Measurements from ENCODE around the gene S100A2.
"Not testable (repeated sequence)": the region's sequence is repeated elsewhere in the genome, so short reads cannot be mapped to it uniquely, and the experiment has no call there.

Gene S100A2

GRCh38 chr1:153583976-153584375 is 18.3 kb upstream of the S100A2 start:
- CTCF ChIA-PET, result no interaction called here
- WGBS (ENCODE audit: insufficient coverage), result 90% methylated on average over 2 of the region's 2 CpGs

GRCh38 chr1:153583514-153583913 is 17.9 kb upstream of the S100A2 start:
- H3K27ac ChIP-seq (ENCODE audit: insufficient read depth in 1 of 2, low read depth in 1 of 2, low read length in 2 of 2, poor library complexity in 1 of 2, severe bottlenecking in 2 of 2); DNase-seq; POLR2A ChIA-PET; H3K27me3 ChIP-seq (replicated peaks in 2 of 5; ENCODE audit: control insufficient read depth in 4 of 5, insufficient read depth in 5 of 5, low read length in 4 of 5); H3K4me3 ChIP-seq (ENCODE audit: control insufficient read depth in 1 of 7, extremely low read depth in 1 of 7, insufficient read depth in 4 of 7, low read depth in 2 of 7, low read length in 6 of 7); H3K9me3 ChIP-seq (ENCODE audit: control extremely low read depth in 1 of 5, control insufficient read depth in 4 of 5, insufficient read depth in 2 of 5, low read depth in 1 of 5, low read length in 4 of 5); H3K4me1 ChIP-seq (ENCODE audit: control extremely low read depth in 1 of 4, control insufficient read depth in 4 of 4, insufficient read depth in 4 of 4, low read length in 3 of 4); H3K36me3 ChIP-seq (ENCODE audit: control insufficient read depth in 4 of 4, insufficient read depth in 4 of 4, low read length in 3 of 4); CTCF ChIA-PET: not testable (repeated sequence)
- 100% methylated on average over 1 of the region's 3 CpGs for WGBS (ENCODE audit: insufficient coverage)

More at GRCh38 chr1:153583976-153584375, 18.3 kb upstream of the S100A2 start:
- no peaks in the 10 kb centered on the region for H3K9me3 ChIP-seq (ENCODE audit: control extremely low read depth in 1 of 5, control insufficient read depth in 4 of 5, insufficient read depth in 2 of 5, low read depth in 1 of 5, low read length in 4 of 5)
- no peaks in the 10 kb centered on the region for H3K27me3 ChIP-seq (replicated peaks in 2 of 5; ENCODE audit: control insufficient read depth in 4 of 5, insufficient read depth in 5 of 5, low read length in 4 of 5)
- no peak overlapping the region for H3K27ac ChIP-seq (ENCODE audit: insufficient read depth in 1 of 2, low read depth in 1 of 2, low read length in 2 of 2, poor library complexity in 1 of 2, severe bottlenecking in 2 of 2)
- no peak for DNase-seq
- H3K4me1 ChIP-seq (ENCODE audit: control extremely low read depth in 1 of 4, control insufficient read depth in 4 of 4, insufficient read depth in 4 of 4, low read length in 3 of 4), result no peaks in the 10 kb centered on the region
- no peaks in the 10 kb centered on the region for H3K36me3 ChIP-seq (ENCODE audit: control insufficient read depth in 4 of 4, insufficient read depth in 4 of 4, low read length in 3 of 4)
- no peak overlapping the region for H3K4me3 ChIP-seq (ENCODE audit: control insufficient read depth in 1 of 7, extremely low read depth in 1 of 7, insufficient read depth in 4 of 7, low read depth in 2 of 7, low read length in 6 of 7)
- POLR2A ChIA-PET, result no interaction called here

- H3K36me3 ChIP-seq (ENCODE audit: control insufficient read depth in 4 of 4, insufficient read depth in 4 of 4, low read length in 3 of 4); DNase-seq; H3K4me1 ChIP-seq (ENCODE audit: control extremely low read depth in 1 of 4, control insufficient read depth in 4 of 4, insufficient read depth in 4 of 4, low read length in 3 of 4); H3K4me3 ChIP-seq (ENCODE audit: control insufficient read depth in 1 of 7, extremely low read depth in 1 of 7, insufficient read depth in 4 of 7, low read depth in 2 of 7, low read length in 6 of 7); POLR2A ChIA-PET; H3K9me3 ChIP-seq (ENCODE audit: control extremely low read depth in 1 of 5, control insufficient read depth in 4 of 5, insufficient read depth in 2 of 5, low read depth in 1 of 5, low read length in 4 of 5); H3K27me3 ChIP-seq (replicated peaks in 2 of 5; ENCODE audit: control insufficient read depth in 4 of 5, insufficient read depth in 5 of 5, low read length in 4 of 5); CTCF ChIA-PET; H3K27ac ChIP-seq (ENCODE audit: insufficient read depth in 1 of 2, low read depth in 1 of 2, low read length in 2 of 2, poor library complexity in 1 of 2, severe bottlenecking in 2 of 2): not testable (repeated sequence)
- WGBS (ENCODE audit: insufficient coverage), result 95% methylated on average over 11 of the region's 34 CpGs
Observed at GRCh38 chr1:153582836-153583235, 17.2 kb upstream of the S100A2 start.

- ChIA-PET CTCF (interaction anchor here (1.3 to 1.6 kb wide), 2 partner anchors 9 to 36 kb away, joined by 5 read pairs; no protein-coding TSS in a partner anchor), POLR2A (no interaction called here)
- Histone ChIP-seq H3K36me3 (ENCODE audit: control insufficient read depth in 4 of 4, insufficient read depth in 4 of 4, low read length in 3 of 4) (no peaks in the 10 kb centered on the region), H3K4me1 (ENCODE audit: control extremely low read depth in 1 of 4, control insufficient read depth in 4 of 4, insufficient read depth in 4 of 4, low read length in 3 of 4) (peaks cover 0 to 2% (median 0%) of the 10 kb centered on the region in 4 experiments), H3K27ac (ENCODE audit: insufficient read depth in 1 of 2, low read depth in 1 of 2, low read length in 2 of 2, poor library complexity in 1 of 2, severe bottlenecking in 2 of 2) (no peak overlapping the region), H3K9me3 (ENCODE audit: control extremely low read depth in 1 of 5, control insufficient read depth in 4 of 5, insufficient read depth in 2 of 5, low read depth in 1 of 5, low read length in 4 of 5) (no peaks in the 10 kb centered on the region), H3K4me3 (ENCODE audit: control insufficient read depth in 1 of 7, extremely low read depth in 1 of 7, insufficient read depth in 4 of 7, low read depth in 2 of 7, low read length in 6 of 7) (no peak overlapping the region), H3K27me3 (replicated peaks in 2 of 5; ENCODE audit: control insufficient read depth in 4 of 5, insufficient read depth in 5 of 5, low read length in 4 of 5) (peaks cover 0 to 8% (median 0%) of the 10 kb centered on the region in 5 experiments)
- 90% methylated on average over 3 of the region's 3 CpGs for WGBS (ENCODE audit: insufficient coverage)
- DNase-seq, result no peak
Observed at GRCh38 chr1:153578936-153579335, 13.3 kb upstream of the S100A2 start.

GRCh38 chr1:153578490-153578889 is 12.8 kb upstream of the S100A2 start:
- POLR2A ChIA-PET, result no interaction called here
- H3K27me3 ChIP-seq (replicated peaks in 2 of 5; ENCODE audit: control insufficient read depth in 4 of 5, insufficient read depth in 5 of 5, low read length in 4 of 5), result peaks cover 0 to 8% (median 0%) of the 10 kb centered on the region in 5 experiments
- no peaks in the 10 kb centered on the region for H3K36me3 ChIP-seq (ENCODE audit: control insufficient read depth in 4 of 4, insufficient read depth in 4 of 4, low read length in 3 of 4)
- DNase-seq, result no peak
- no peaks in the 10 kb centered on the region for H3K9me3 ChIP-seq (ENCODE audit: control extremely low read depth in 1 of 5, control insufficient read depth in 4 of 5, insufficient read depth in 2 of 5, low read depth in 1 of 5, low read length in 4 of 5)
- H3K27ac ChIP-seq (ENCODE audit: insufficient read depth in 1 of 2, low read depth in 1 of 2, low read length in 2 of 2, poor library complexity in 1 of 2, severe bottlenecking in 2 of 2), result no peak overlapping the region
- H3K4me3 ChIP-seq (ENCODE audit: control insufficient read depth in 1 of 7, extremely low read depth in 1 of 7, insufficient read depth in 4 of 7, low read depth in 2 of 7, low read length in 6 of 7), result no peak overlapping the region
- H3K4me1 ChIP-seq (ENCODE audit: control extremely low read depth in 1 of 4, control insufficient read depth in 4 of 4, insufficient read depth in 4 of 4, low read length in 3 of 4), result peaks cover under 1 to 4% (median 1%) of the 10 kb centered on the region in 4 experiments
- CTCF ChIA-PET, result interaction anchor here (1.3 to 3.1 kb wide), 6 partner anchors 8 to 52 kb away, joined by 4 to 22 read pairs (median 5); no protein-coding TSS in a partner anchor

GRCh38 chr1:153577624-153578051 is 12.0 kb upstream of the S100A2 start:
- no peaks in the 10 kb centered on the region for H3K36me3 ChIP-seq (ENCODE audit: control insufficient read depth in 4 of 4, insufficient read depth in 4 of 4, low read length in 3 of 4)
- CTCF ChIA-PET, result interaction anchor here (0.8 to 3.1 kb wide), 15 partner anchors 8 to 67 kb away, joined by 3 to 22 read pairs (median 4); partner anchors contain the start of genes S100A13 and S100A14
- WGBS (ENCODE audit: insufficient coverage), result 87% methylated on average over 7 of the region's 9 CpGs
- no peak for DNase-seq
- H3K4me3 ChIP-seq (ENCODE audit: control insufficient read depth in 1 of 7, extremely low read depth in 1 of 7, insufficient read depth in 4 of 7, low read depth in 2 of 7, low read length in 6 of 7), result no peak overlapping the region
- H3K27ac ChIP-seq (ENCODE audit: insufficient read depth in 1 of 2, low read depth in 1 of 2, low read length in 2 of 2, poor library complexity in 1 of 2, severe bottlenecking in 2 of 2), result no peak overlapping the region
- H3K9me3 ChIP-seq (ENCODE audit: control extremely low read depth in 1 of 5, control insufficient read depth in 4 of 5, insufficient read depth in 2 of 5, low read depth in 1 of 5, low read length in 4 of 5), result no peaks in the 10 kb centered on the region
- POLR2A ChIA-PET, result no interaction called here
- peaks cover 6 to 13% (median 10%) of the 10 kb centered on the region in 4 experiments for H3K4me1 ChIP-seq (ENCODE audit: control extremely low read depth in 1 of 4, control insufficient read depth in 4 of 4, insufficient read depth in 4 of 4, low read length in 3 of 4)
- H3K27me3 ChIP-seq (replicated peaks in 2 of 5; ENCODE audit: control insufficient read depth in 4 of 5, insufficient read depth in 5 of 5, low read length in 4 of 5), result peaks cover 0 to 8% (median 0%) of the 10 kb centered on the region in 5 experiments

GRCh38 chr1:153577138-153577537 is 11.5 kb upstream of the S100A2 start:
- Histone ChIP-seq H3K36me3 (ENCODE audit: control insufficient read depth in 4 of 4, insufficient read depth in 4 of 4, low read length in 3 of 4) (no peaks in the 10 kb centered on the region), H3K4me3 (ENCODE audit: control insufficient read depth in 1 of 7, extremely low read depth in 1 of 7, insufficient read depth in 4 of 7, low read depth in 2 of 7, low read length in 6 of 7) (no peak overlapping the region), H3K27ac (ENCODE audit: insufficient read depth in 1 of 2, low read depth in 1 of 2, low read length in 2 of 2, poor library complexity in 1 of 2, severe bottlenecking in 2 of 2) (no peak overlapping the region), H3K9me3 (ENCODE audit: control extremely low read depth in 1 of 5, control insufficient read depth in 4 of 5, insufficient read depth in 2 of 5, low read depth in 1 of 5, low read length in 4 of 5) (no peaks in the 10 kb centered on the region), H3K27me3 (replicated peaks in 2 of 5; ENCODE audit: control insufficient read depth in 4 of 5, insufficient read depth in 5 of 5, low read length in 4 of 5) (peaks cover 0 to 8% (median 0%) of the 10 kb centered on the region in 5 experiments), H3K4me1 (ENCODE audit: control extremely low read depth in 1 of 4, control insufficient read depth in 4 of 4, insufficient read depth in 4 of 4, low read length in 3 of 4) (peaks cover 7 to 15% (median 12%) of the 10 kb centered on the region in 4 experiments)
- DNase-seq, result peak in 2 of 3 donors; percentile 24 to 37
- ChIA-PET POLR2A (no interaction called here), CTCF (interaction anchor here (0.9 to 3.1 kb wide), 15 partner anchors 9 to 95 kb away, joined by 3 to 22 read pairs (median 4); partner anchors contain the start of genes S100A13 and S100A14)
- WGBS (ENCODE audit: insufficient coverage), result 44% methylated on average over 4 of the region's 4 CpGs
